Mesendoderm (in vitro differentiated cells): ENCODE measurements around the gene FAM3A.
"Not testable (repeated sequence)": the region's sequence is repeated elsewhere in the genome, so short reads cannot be mapped to it uniquely, and the experiment has no call there.

Source experiments
- DNase-seq: peaks from one replicate; pipeline ENCODE4 v3.0.0; 2013
- H2AK5ac ChIP-seq: 2 replicates; pipeline ENCODE4 v1.6.1; 2013; ENCODE audit warnings: low read length, inconsistent platforms
- H2BK120ac ChIP-seq: 2 replicates; pipeline ENCODE4 v1.6.1; 2013; ENCODE audit warnings: low read depth, mild to moderate bottlenecking, low read length, moderate library complexity, mixed read lengths
- H2BK15ac ChIP-seq: replicated peaks from 2 replicates; pipeline ENCODE4 v1.6.1; 2013; ENCODE audit warnings: low read depth, mild to moderate bottlenecking, moderate library complexity
- H2BK5ac ChIP-seq: 2 replicates; pipeline ENCODE4 v1.6.1; 2013; ENCODE audit warnings: low read length, inconsistent platforms
- H3K18ac ChIP-seq: 2 replicates; pipeline ENCODE4 v1.6.1; 2013; ENCODE audit warnings: mild to moderate bottlenecking, low read length, mixed read lengths
- H3K23ac ChIP-seq: one replicate; pipeline ENCODE4 v1.6.1; 2013; ENCODE audit warnings: low read length
- H3K27ac ChIP-seq: 2 replicates; pipeline ENCODE4 v1.5.1; 2013; ENCODE audit warnings: low read depth, mild to moderate bottlenecking, inconsistent platforms, low read length, moderate library complexity
- H3K27me3 ChIP-seq: 2 replicates; pipeline ENCODE4 v1.6.1; 2013; ENCODE audit warnings: low read length, control low read depth, mild to moderate bottlenecking, inconsistent platforms; ENCODE audit not compliant: insufficient read depth, poor library complexity
- H3K36me3 ChIP-seq: 2 replicates; pipeline ENCODE4 v1.6.1; 2013; ENCODE audit warnings: low read length, inconsistent platforms; ENCODE audit not compliant: control insufficient read depth, insufficient read depth
- H3K4ac ChIP-seq: one replicate; pipeline ENCODE4 v1.6.1; 2013; ENCODE audit warnings: low read depth, mild to moderate bottlenecking, low read length, moderate library complexity
- H3K4me1 ChIP-seq: 2 replicates; pipeline ENCODE4 v1.6.1; 2013; ENCODE audit warnings: low read depth, low read length, inconsistent platforms; ENCODE audit not compliant: control insufficient read depth
- H3K4me2 ChIP-seq: 2 replicates; pipeline ENCODE4 v1.6.1; 2013; ENCODE audit warnings: low read length
- H3K4me3 ChIP-seq: 2 replicates; pipeline ENCODE4 v1.5.1; 2013; ENCODE audit warnings: mild to moderate bottlenecking, low read length
- H3K56ac ChIP-seq: one replicate; pipeline ENCODE4 v1.6.1; 2013; ENCODE audit warnings: low read length
- H3K79me1 ChIP-seq: 2 replicates; pipeline ENCODE4 v1.6.1; 2013; ENCODE audit warnings: low read length, inconsistent platforms
- H3K79me2 ChIP-seq: 2 replicates; pipeline ENCODE4 v1.6.1; 2013; ENCODE audit warnings: mild to moderate bottlenecking, low read length; ENCODE audit not compliant: control insufficient read depth, insufficient read depth
- H3K9ac ChIP-seq: 2 replicates; pipeline ENCODE4 v1.6.1; 2013; ENCODE audit warnings: low read length, inconsistent platforms
- H4K5ac ChIP-seq: one replicate; pipeline ENCODE4 v1.6.1; 2013; ENCODE audit warnings: low read length
- H4K8ac ChIP-seq: one replicate; pipeline ENCODE4 v1.6.1; 2013; ENCODE audit warnings: low read depth, mild to moderate bottlenecking, control low read depth, low read length, moderate library complexity
- WGBS: extraction: QIAGEN DNeasy Blood & Tissue Kit; methylation state at CpG from one replicate; pipeline ENCODE4 v1.1.7; 2013; ENCODE audit warnings: low lambda C conversion rate, missing lambda C conversion rate; ENCODE audit not compliant: insufficient coverage; ENCODE audit errors: extremely low coverage; 5-methylcytosine and 5-hydroxymethylcytosine counted together

Gene FAM3A

DNA sequence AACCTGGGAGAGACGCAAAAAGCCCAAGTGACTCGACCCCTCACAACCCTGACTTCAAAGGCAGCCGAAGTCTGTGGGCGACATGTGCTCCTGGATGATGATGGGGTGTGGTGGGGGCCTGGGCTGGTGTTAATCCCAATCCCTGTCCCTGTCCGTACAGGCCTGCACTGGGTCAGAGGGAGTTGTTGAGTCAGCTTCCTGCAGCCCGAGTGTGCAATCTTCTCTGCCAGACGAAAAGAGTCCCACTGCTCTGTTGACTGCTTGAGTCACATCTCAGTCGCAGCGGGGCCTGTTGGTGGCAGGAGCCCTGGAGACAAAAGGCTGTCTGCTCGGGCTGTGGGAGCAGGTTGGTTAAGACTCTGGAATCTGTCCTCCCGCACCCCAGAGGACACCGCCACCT is 10.3 kb downstream of the FAM3A start:
- H3K79me1 ChIP-seq = no peaks in the 10 kb centered on the region
- no peak overlapping the region for H3K4me2 ChIP-seq
- no peak overlapping the region for H4K5ac ChIP-seq
- H4K8ac ChIP-seq = no peak overlapping the region
- H3K4ac ChIP-seq = no peak overlapping the region
- H3K56ac ChIP-seq = no peak overlapping the region
- H3K27me3 ChIP-seq = no peaks in the 10 kb centered on the region
- no peak overlapping the region for H2BK5ac ChIP-seq
- no peak overlapping the region for H3K4me3 ChIP-seq
- DNase-seq = no peak
- no peak overlapping the region for H3K9ac ChIP-seq
- no peaks in the 10 kb centered on the region for H3K36me3 ChIP-seq
- WGBS = no CpG with 5 or more reads among the region's 12 CpGs
- H3K79me2 ChIP-seq = no peaks in the 10 kb centered on the region
- H2BK15ac ChIP-seq = no peak overlapping the region
- no peak overlapping the region for H2AK5ac ChIP-seq
- no peak overlapping the region for H2BK120ac ChIP-seq
- no peaks in the 10 kb centered on the region for H3K4me1 ChIP-seq
- H3K18ac ChIP-seq = no peak overlapping the region
- H3K23ac ChIP-seq = no peak overlapping the region
- no peak overlapping the region for H3K27ac ChIP-seq

DNA sequence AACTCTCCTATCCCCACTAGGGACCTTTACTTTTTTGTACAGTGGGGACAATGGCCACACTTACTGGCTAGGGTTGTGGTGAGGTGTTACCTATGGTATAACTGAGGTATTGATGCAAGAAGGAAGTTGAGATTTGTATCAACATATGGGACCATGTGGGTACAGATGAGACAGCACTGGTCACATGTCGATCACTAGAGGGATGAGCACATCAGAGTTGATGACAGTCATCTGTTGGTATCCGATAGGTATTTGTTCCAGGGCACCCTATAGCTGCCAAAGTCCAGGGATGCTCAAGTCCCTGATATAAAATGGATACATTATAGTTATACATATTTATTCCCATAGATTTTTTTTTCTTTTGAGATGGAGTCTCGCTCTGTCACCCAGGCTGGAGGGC is 13.0 kb downstream of the FAM3A start:
- no peaks in the 10 kb centered on the region for H3K27me3 ChIP-seq
- H2BK120ac ChIP-seq = no peak overlapping the region
- no peaks in the 10 kb centered on the region for H3K36me3 ChIP-seq
- no peaks in the 10 kb centered on the region for H3K79me2 ChIP-seq
- H3K4me1 ChIP-seq = no peaks in the 10 kb centered on the region
- no peak overlapping the region for H3K4me3 ChIP-seq
- H3K27ac ChIP-seq = no peak overlapping the region
- DNase-seq = no peak
- no peak overlapping the region for H2BK5ac ChIP-seq
- H3K79me1 ChIP-seq = no peaks in the 10 kb centered on the region
- no peak overlapping the region for H3K18ac ChIP-seq
- H4K5ac ChIP-seq = no peak overlapping the region
- H3K23ac ChIP-seq = no peak overlapping the region
- H4K8ac ChIP-seq = no peak overlapping the region
- H3K9ac ChIP-seq = no peak overlapping the region
- no peak overlapping the region for H2BK15ac ChIP-seq
- H2AK5ac ChIP-seq = no peak overlapping the region
- H3K4me2 ChIP-seq = no peak overlapping the region
- no CpG with 5 or more reads among the region's 3 CpGs for WGBS
- no peak overlapping the region for H3K4ac ChIP-seq
- no peak overlapping the region for H3K56ac ChIP-seq

DNA sequence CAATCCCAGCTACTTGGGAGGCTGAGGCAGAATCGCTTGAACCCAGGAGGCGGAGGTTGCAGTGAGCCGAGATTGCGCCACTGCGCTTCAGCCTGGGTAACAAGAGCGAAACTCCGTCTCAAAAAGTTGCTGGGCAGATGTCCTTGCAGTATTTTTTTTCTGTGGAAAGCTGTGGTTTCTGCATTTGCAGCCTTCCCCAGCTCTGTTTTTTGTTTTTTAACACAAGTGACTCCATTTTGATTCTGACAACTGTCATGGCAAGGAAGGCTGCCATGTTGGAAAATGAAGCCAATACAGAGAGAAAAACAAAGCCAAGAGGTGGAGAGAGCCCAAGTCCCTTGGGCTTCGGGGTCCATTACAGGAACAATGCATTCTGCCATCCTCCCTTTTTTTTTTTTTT is 13.9 kb downstream of the FAM3A start:
- no CpG with 5 or more reads among the region's 8 CpGs for WGBS
- no peaks in the 10 kb centered on the region for H3K4me1 ChIP-seq
- no peak overlapping the region for H2BK120ac ChIP-seq
- H4K5ac ChIP-seq = no peak overlapping the region
- no peak for DNase-seq
- H3K79me2 ChIP-seq = no peaks in the 10 kb centered on the region
- H3K4me3 ChIP-seq = no peak overlapping the region
- no peak overlapping the region for H2BK5ac ChIP-seq
- H3K18ac ChIP-seq = no peak overlapping the region
- H2BK15ac ChIP-seq = no peak overlapping the region
- no peak overlapping the region for H3K23ac ChIP-seq
- no peak overlapping the region for H2AK5ac ChIP-seq
- H3K27ac ChIP-seq = no peak overlapping the region
- no peak overlapping the region for H3K56ac ChIP-seq
- H3K4ac ChIP-seq = no peak overlapping the region
- H3K4me2 ChIP-seq = no peak overlapping the region
- H4K8ac ChIP-seq = no peak overlapping the region
- no peaks in the 10 kb centered on the region for H3K27me3 ChIP-seq
- no peak overlapping the region for H3K9ac ChIP-seq
- no peaks in the 10 kb centered on the region for H3K36me3 ChIP-seq
- no peaks in the 10 kb centered on the region for H3K79me1 ChIP-seq

DNA sequence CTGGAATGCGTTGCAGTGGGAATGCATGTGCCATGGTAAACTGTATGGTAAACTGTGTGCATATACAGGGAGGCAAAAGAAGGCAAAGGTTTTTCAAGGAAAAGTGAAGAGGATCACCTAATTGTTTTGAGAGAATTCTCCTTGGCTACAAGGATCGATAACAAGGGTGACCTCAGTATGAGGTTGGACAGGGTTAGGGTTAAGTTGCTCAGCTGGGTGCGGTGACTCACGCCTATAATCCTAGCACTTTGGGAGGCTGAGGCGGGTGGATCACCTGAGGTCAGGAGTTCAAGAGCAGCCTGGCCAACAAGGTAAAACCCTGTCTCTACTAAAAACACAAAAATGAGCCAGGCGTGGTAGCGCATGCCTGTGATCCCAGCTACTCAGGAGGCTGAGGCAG is 14.6 kb downstream of the FAM3A start:
- not testable (repeated sequence) for DNase-seq

DNA sequence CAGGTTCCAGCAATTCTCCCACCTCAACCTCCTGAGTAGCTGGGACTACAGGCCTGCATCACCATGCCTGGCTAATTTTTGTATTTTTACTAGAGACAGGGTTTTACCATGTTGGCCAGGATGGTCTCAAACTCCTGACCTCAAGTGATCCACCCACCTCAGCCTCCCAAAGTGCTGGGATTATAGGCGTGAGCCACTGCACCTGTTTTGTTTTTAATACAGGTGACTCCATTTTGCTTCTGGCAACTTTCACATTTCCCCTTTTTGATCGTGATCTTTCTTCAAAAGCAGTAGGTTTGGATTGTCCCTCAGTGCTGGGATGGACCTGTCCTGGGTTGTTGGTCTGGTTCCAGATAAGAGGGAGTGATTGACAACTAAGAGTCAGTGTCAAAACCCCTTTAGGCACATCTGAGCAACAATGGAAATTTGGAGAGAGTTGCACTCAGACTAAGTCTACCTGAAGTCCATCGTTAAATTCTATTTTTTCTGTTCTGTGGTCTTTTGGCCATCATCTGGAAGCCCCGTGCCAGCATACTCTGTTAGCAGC is 19.4 kb downstream of the FAM3A start:
- no CpG with 5 or more reads among the region's 4 CpGs for WGBS
- H3K4ac ChIP-seq, H3K18ac ChIP-seq, H3K4me2 ChIP-seq, H2BK5ac ChIP-seq, H3K4me1 ChIP-seq, H2BK15ac ChIP-seq, H3K36me3 ChIP-seq, H3K27me3 ChIP-seq, H3K23ac ChIP-seq, H2BK120ac ChIP-seq, H3K79me2 ChIP-seq, H3K79me1 ChIP-seq, H4K5ac ChIP-seq, H3K4me3 ChIP-seq, H3K56ac ChIP-seq, DNase-seq, H3K27ac ChIP-seq, H3K9ac ChIP-seq, H4K8ac ChIP-seq, H2AK5ac ChIP-seq: not testable (repeated sequence)

More for the DNA sequence above, 14.6 kb downstream of the FAM3A start:
- not testable (repeated sequence) for H3K4me1 ChIP-seq, H3K9ac ChIP-seq, H3K79me1 ChIP-seq, H3K4ac ChIP-seq, H3K4me2 ChIP-seq, H2BK15ac ChIP-seq, H3K23ac ChIP-seq, H4K8ac ChIP-seq, H3K36me3 ChIP-seq, H3K27ac ChIP-seq, H2BK5ac ChIP-seq, H3K56ac ChIP-seq, H4K5ac ChIP-seq, H3K27me3 ChIP-seq, H2BK120ac ChIP-seq, H3K79me2 ChIP-seq, H3K4me3 ChIP-seq, H2AK5ac ChIP-seq, H3K18ac ChIP-seq
- no CpG with 5 or more reads among the region's 7 CpGs for WGBS

DNA sequence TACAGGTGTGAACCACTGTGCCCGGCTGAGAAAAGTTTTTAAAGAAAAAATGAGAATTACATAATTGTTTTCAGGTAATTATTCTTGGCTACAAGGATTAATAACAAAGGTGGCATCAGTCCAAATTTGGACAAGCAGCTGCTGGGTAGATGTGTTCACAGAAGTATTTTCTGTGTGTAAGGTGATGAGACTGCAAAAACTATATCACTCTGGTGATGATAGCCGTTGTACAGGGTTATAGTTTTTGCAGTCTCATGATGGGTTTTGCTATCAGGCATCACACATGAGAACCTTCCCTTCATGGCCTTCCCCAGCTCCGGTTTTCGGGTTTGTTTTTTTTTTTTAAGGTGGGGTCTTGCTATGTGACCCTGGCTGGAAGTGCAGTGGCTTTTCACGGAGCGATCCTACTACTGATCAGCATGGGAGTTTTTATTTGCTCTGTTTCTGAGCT is 20.5 kb downstream of the FAM3A start:
- no peaks in the 10 kb centered on the region for H3K4me1 ChIP-seq
- no peak overlapping the region for H4K8ac ChIP-seq
- H3K4me3 ChIP-seq = no peak overlapping the region
- no peaks in the 10 kb centered on the region for H3K79me1 ChIP-seq
- no CpG with 5 or more reads among the region's 6 CpGs for WGBS
- no peak overlapping the region for H2AK5ac ChIP-seq
- no peak overlapping the region for H3K4me2 ChIP-seq
- no peak overlapping the region for H3K56ac ChIP-seq
- H3K23ac ChIP-seq = no peak overlapping the region
- no peak overlapping the region for H2BK15ac ChIP-seq
- no peak overlapping the region for H4K5ac ChIP-seq
- H2BK5ac ChIP-seq = no peak overlapping the region
- DNase-seq = no peak
- no peak overlapping the region for H3K4ac ChIP-seq
- no peak overlapping the region for H3K9ac ChIP-seq
- H3K27ac ChIP-seq = no peak overlapping the region
- H3K27me3 ChIP-seq = no peaks in the 10 kb centered on the region
- no peaks in the 10 kb centered on the region for H3K79me2 ChIP-seq
- no peak overlapping the region for H3K18ac ChIP-seq
- H3K36me3 ChIP-seq = no peaks in the 10 kb centered on the region
- H2BK120ac ChIP-seq = no peak overlapping the region
